ENCODE measurements around the gene LARGE2. TPM values are rescaled to one million over a fixed set of nuclear protein-coding genes. Genes with fewer than 3 reads are reported as not detected.
"Not testable (repeated sequence)": the region's sequence is repeated elsewhere in the genome, so short reads cannot be mapped to it uniquely, and the experiment has no call there.

Gene LARGE2
- total RNA-seq, 1 donor from 2014 or later: 5.0 TPM

GRCh38 chr11:45897556-45897955, 24.9 kb upstream of the LARGE2 start:
- intact Hi-C loops (cut with DNase I): no loop called here
- Histone ChIP-seq H3K4me1 (peaks cover 17% of the 10 kb centered on the region), H3K27me3 (ENCODE audit: low read depth) (peaks cover 27% of the 10 kb centered on the region), H3K36me3 (no peaks in the 10 kb centered on the region), H3K27ac (no peak overlapping the region), H3K4me3 (no peak overlapping the region), H3K9me3 (no peaks in the 10 kb centered on the region)
- ATAC-seq (no peak), DNase-seq (no peak)
- TF ChIP-seq CTCF (IDR thresholded peaks at IDR 0.05): no peak

- no peak for ATAC-seq
- TF ChIP-seq CTCF (IDR thresholded peaks at IDR 0.05): no peak
- H3K27me3 ChIP-seq (ENCODE audit: low read depth): peaks cover 27% of the 10 kb centered on the region
- H3K36me3 ChIP-seq: no peaks in the 10 kb centered on the region
- no peak overlapping the region for H3K27ac ChIP-seq
- H3K9me3 ChIP-seq: no peaks in the 10 kb centered on the region
- no peak for DNase-seq
- H3K4me1 ChIP-seq: peaks cover 17% of the 10 kb centered on the region
- peak overlapping the region; percentile 59 for H3K4me3 ChIP-seq
- intact Hi-C loops (cut with DNase I): no loop called here
These were observed 23.4 kb upstream of the LARGE2 start for GRCh38 chr11:45899086-45899447.

GRCh38 chr11:45899448-45900174, 22.8 kb upstream of the LARGE2 start:
- intact Hi-C loops (cut with DNase I): no loop called here
- H3K4me3 ChIP-seq: peak overlapping the region; percentile 59
- H3K4me1 ChIP-seq: peaks cover 17% of the 10 kb centered on the region
- no peaks in the 10 kb centered on the region for H3K9me3 ChIP-seq
- H3K27me3 ChIP-seq (ENCODE audit: low read depth): peaks cover 27% of the 10 kb centered on the region
- H3K27ac ChIP-seq: peak overlapping the region; percentile 41
- no peak for TF ChIP-seq CTCF (IDR thresholded peaks at IDR 0.05)
- ATAC-seq (peak; percentile 81 to 88), DNase-seq (peak; percentile 85)
- no peaks in the 10 kb centered on the region for H3K36me3 ChIP-seq

GRCh38 chr11:45900175-45900800, 22.2 kb upstream of the LARGE2 start:
- DNase-seq; H3K36me3 ChIP-seq; H3K27ac ChIP-seq; H3K9me3 ChIP-seq; intact Hi-C loops (cut with DNase I): not testable (repeated sequence)
- peaks cover 27% of the 10 kb centered on the region for H3K27me3 ChIP-seq (ENCODE audit: low read depth)
- H3K4me3 ChIP-seq: peak overlapping the region; percentile 59
- peaks cover 17% of the 10 kb centered on the region for H3K4me1 ChIP-seq
- ATAC-seq: peak; percentile 4 to 48

GRCh38 chr11:45900916-45901617, 21.4 kb upstream of the LARGE2 start:
- peaks cover 17% of the 10 kb centered on the region for H3K4me1 ChIP-seq
- H3K27me3 ChIP-seq (ENCODE audit: low read depth): peaks cover 24% of the 10 kb centered on the region
- peak in 1 of 2 donors; percentile 2 for ATAC-seq
- H3K9me3 ChIP-seq: no peaks in the 10 kb centered on the region
- TF ChIP-seq CTCF (IDR thresholded peaks at IDR 0.05): no peak
- intact Hi-C loops (cut with DNase I): no loop called here
- DNase-seq: no peak
- H3K4me3 ChIP-seq: peak overlapping the region; percentile 59
- H3K36me3 ChIP-seq: no peaks in the 10 kb centered on the region
- no peak overlapping the region for H3K27ac ChIP-seq

- DNase-seq (no peak), ATAC-seq (no peak)
- Histone ChIP-seq H3K27me3 (ENCODE audit: low read depth) (peaks cover 19% of the 10 kb centered on the region), H3K4me1 (peaks cover 17% of the 10 kb centered on the region), H3K36me3 (no peaks in the 10 kb centered on the region), H3K4me3 (no peak overlapping the region), H3K27ac (no peak overlapping the region), H3K9me3 (no peaks in the 10 kb centered on the region)
- intact Hi-C loops (cut with DNase I): no loop called here
- no peak for TF ChIP-seq CTCF (IDR thresholded peaks at IDR 0.05)
These were observed 20.8 kb upstream of the LARGE2 start for GRCh38 chr11:45901626-45902025.
